Pancreas (tissue), 10 donors: ENCODE data around the gene NAV2. TPM values are rescaled to one million over a fixed set of nuclear protein-coding genes. Genes with fewer than 3 reads are reported as not detected.

Source experiments
- ATAC-seq, 4 donors: fragments of 200-7000 bp; cut with Tn5 transposase; one replicate each; pipeline versions ENCODE4 v1.8.0 to v1.9.1; 2020; ENCODE audit warnings: mild to moderate bottlenecking in 4 of 4, moderate library complexity in 4 of 4
- DNase-seq, 6 donors: peaks; one replicate each; pipeline ENCODE4 v3.0.0-alpha.2; 2020
- FAIRE-seq: peaks from 2 replicates; lab custom pipeline; 2012; peaks lifted over from hg19 to GRCh38; lab: Jason Lieb, UNC
- H3K27ac ChIP-seq, 4 donors: fragments of 200-600 bp; sonication (generic); 1 replicate in 3 of 4; 2 replicates in 1 of 4; pipeline versions ENCODE4 v1.5.0 to v1.8.0; 2020
- H3K27me3 ChIP-seq, 4 donors: fragments of 200-600 bp; one replicate each; pipeline ENCODE4 v1.8.0; 2021
- H3K36me3 ChIP-seq, 3 donors: fragments of 200-600 bp; sonication (generic) in 1 of 3; one replicate each; pipeline versions ENCODE4 v1.5.0 to v1.8.0; 2020 to 2021
- H3K4me1 ChIP-seq, 3 donors: fragments of 200-600 bp; one replicate each; pipeline ENCODE4 v1.8.0; 2021
- H3K4me3 ChIP-seq, 4 donors: fragments of 200-600 bp; sonication (generic) in 2 of 4; one replicate each; pipeline versions ENCODE4 v1.5.0 to v1.8.0; 2020 to 2021
- H3K9me3 ChIP-seq, 4 donors: fragments of 200-600 bp; one replicate each; pipeline ENCODE4 v1.8.0; 2021
- WGBS, 2 donors: extraction: QIAGEN DNeasy Blood & Tissue Kit; methylation state at CpG; one replicate each; pipeline ENCODE4 v1.1.7; 2013; 5-methylcytosine and 5-hydroxymethylcytosine counted together
- intact Hi-C, 3 donors: fragments of 100-400 bp; cut with DNase I; formaldehyde crosslinking; loops; one replicate each; pipeline versions ENCODE4 v1.11.1 to v1.14.2; 2022
- polyA plus RNA-seq, 2 donors: library from polyadenylated mRNA; stranded (reverse); fragments of 200-250 nt; gene quantifications; one replicate each; pipeline ENCODE4 v1.2.3, GENCODE V29; 2013
- total RNA-seq, 6 donors: library from RNA; stranded (reverse); fragmentation: NEBNext Ultra II Directional in 4 of 6; extraction: Animal tissue kit (Norgen Biotek cat#: 25700) in 4 of 6; gene quantifications; one replicate each; pipeline versions ENCODE4 v1.2.1 to v1.2.4, GENCODE V29; 2021 to 2023
- TF ChIP-seq, protein P1 (sequence below), 4 donors: fragments of 200-600 bp; sonication (generic) in 3 of 4; IDR thresholded peaks; one replicate each; pipeline versions ENCODE4 v1.5.0 to v1.8.0; 2021; ENCODE audit warnings: antibody characterized with exemption in 4 of 4
- donor health status: healthy with polysubstance abuse.
- donor health status: DM: no; HTN: no; CAD: no; lungs with moderate emphysema.
- donor health status: DM: no; HTN: no; CAD: no.
- donor health status: control.
- donor health status: control.
- donor health status: Bipolar disorder and iron deficiency.
- donor health status: DM: yes; HTN: yes; CAD: no.
- donor health status: DM: no; HTN: no; CAD: no.
- donor health status: DM: no; HTN: no; CAD: no.
- donor health status: DM: yes; HTN: yes; CAD: no.

Gene NAV2
- total and polyA plus RNA-seq, 8 donors: 5.8 to 26.9 (median 16.3) TPM

DNA sequence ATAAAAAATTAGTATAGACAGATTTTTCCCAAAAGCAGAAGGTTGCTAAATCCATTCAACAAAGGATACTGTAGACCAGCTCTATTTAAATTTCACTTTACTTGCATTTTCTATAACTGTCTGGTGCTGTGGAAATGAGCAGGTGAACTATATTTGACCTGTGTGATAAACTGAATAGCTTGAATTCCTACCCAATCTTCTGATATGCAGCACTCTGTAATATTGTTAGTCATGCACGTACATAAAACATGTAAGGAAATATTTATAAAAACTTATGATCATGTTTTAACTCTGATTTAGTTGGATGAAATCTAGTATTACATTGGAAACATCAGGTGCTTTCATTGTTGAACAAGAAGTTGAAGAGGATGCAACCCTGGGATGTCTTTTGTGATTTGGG, 234.0 kb downstream of the NAV2 start:
- H3K9me3 ChIP-seq: no peaks in the 10 kb centered on the region
- H3K4me1 ChIP-seq: peaks cover 0 to 1% (median 1%) of the 10 kb centered on the region in 3 donors
- 38 to 54% methylated on average over 1 of the region's 1 CpG for WGBS, 2 donors
- no peak overlapping the region for H3K4me3 ChIP-seq
- DNase-seq (no peak), FAIRE-seq (no peak), ATAC-seq (no peak)
- no peaks in the 10 kb centered on the region for H3K27me3 ChIP-seq
- intact Hi-C loops: loop anchor here in 1 of 3 donors (5.0 kb wide), 2 partner anchors 166 to 181 kb away; no protein-coding TSS in a partner anchor
- H3K27ac ChIP-seq: no peak overlapping the region
- TF ChIP-seq, protein P1, sequence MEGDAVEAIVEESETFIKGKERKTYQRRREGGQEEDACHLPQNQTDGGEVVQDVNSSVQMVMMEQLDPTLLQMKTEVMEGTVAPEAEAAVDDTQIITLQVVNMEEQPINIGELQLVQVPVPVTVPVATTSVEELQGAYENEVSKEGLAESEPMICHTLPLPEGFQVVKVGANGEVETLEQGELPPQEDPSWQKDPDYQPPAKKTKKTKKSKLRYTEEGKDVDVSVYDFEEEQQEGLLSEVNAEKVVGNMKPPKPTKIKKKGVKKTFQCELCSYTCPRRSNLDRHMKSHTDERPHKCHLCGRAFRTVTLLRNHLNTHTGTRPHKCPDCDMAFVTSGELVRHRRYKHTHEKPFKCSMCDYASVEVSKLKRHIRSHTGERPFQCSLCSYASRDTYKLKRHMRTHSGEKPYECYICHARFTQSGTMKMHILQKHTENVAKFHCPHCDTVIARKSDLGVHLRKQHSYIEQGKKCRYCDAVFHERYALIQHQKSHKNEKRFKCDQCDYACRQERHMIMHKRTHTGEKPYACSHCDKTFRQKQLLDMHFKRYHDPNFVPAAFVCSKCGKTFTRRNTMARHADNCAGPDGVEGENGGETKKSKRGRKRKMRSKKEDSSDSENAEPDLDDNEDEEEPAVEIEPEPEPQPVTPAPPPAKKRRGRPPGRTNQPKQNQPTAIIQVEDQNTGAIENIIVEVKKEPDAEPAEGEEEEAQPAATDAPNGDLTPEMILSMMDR (IDR thresholded peaks at IDR 0.05): no peak
- peaks cover 0 to 7% (median 0%) of the 10 kb centered on the region in 3 donors for H3K36me3 ChIP-seq

DNA sequence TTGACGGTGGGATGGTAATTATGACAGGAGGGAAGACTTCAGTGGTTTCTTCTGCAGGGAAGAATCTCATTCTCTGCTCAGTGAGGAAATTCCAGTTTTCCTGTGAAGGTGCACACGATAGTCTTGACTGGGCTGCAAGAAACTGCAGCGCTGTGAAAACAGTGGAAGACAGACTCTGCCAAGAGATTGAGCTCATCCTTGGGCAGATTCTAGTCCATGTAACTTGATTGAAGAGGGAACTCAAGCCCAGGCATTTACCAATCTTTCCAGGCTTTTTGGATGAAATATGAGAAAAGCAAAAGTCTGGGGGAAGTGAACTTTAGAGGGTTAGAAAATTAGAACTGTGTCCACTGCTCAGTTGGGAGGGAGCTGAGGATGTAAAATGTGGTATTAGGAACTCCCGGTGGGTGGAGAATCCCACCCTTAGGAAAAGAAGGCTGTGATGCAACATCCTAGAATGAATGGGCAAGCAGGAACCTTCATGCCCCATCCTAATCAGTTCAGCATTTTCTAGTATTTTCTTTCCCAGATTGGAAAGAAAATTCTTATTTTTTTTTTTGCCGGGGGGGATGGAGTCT, 235.0 kb downstream of the NAV2 start:
- WGBS, 2 donors: 72 to 73% methylated on average over 5 of the region's 5 CpGs
- DNase-seq (no peak), ATAC-seq (no peak), FAIRE-seq (no peak)
- H3K9me3 ChIP-seq: no peaks in the 10 kb centered on the region
- intact Hi-C loops: loop anchor here in 1 of 3 donors (5.0 kb wide), 2 partner anchors 165 to 180 kb away; no protein-coding TSS in a partner anchor
- peaks cover 0 to 11% (median 10%) of the 10 kb centered on the region in 3 donors for H3K4me1 ChIP-seq
- peaks cover 0 to 7% (median 0%) of the 10 kb centered on the region in 3 donors for H3K36me3 ChIP-seq
- TF ChIP-seq, protein P1 (IDR thresholded peaks at IDR 0.05): no peak
- no peak overlapping the region for H3K4me3 ChIP-seq
- no peak overlapping the region for H3K27ac ChIP-seq
- H3K27me3 ChIP-seq: no peaks in the 10 kb centered on the region

DNA sequence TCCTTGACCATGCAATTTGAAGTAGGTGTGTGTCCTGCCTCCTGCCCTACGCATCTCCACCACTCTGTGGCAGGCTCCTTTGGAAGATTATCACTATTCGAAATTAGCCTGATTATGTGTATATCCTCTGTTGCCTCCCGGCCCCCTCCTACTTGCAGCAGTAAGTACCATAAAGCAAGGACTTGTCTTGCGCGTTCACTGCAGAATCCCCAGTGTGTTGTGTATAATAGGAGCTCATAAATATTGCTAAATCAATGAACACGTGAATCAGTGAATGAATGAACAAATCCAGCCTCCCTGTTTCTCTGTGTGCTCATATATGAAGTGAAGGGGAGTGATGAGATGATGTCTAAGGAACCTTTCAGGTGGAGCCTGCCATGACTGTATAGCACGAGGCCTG, 237.0 kb downstream of the NAV2 start:
- no peak for DNase-seq
- Histone ChIP-seq H3K4me3 (no peak overlapping the region), H3K9me3 (no peaks in the 10 kb centered on the region), H3K36me3 (peaks cover 0 to 7% (median 0%) of the 10 kb centered on the region in 3 donors), H3K27ac (no peak overlapping the region), H3K4me1 (peaks cover 0 to 23% (median 18%) of the 10 kb centered on the region in 3 donors), H3K27me3 (no peaks in the 10 kb centered on the region)
- WGBS, 2 donors: 89 to 97% methylated on average over 7 of the region's 7 CpGs
- TF ChIP-seq, protein P1 (IDR thresholded peaks at IDR 0.05): no peak
- FAIRE-seq: no peak
- intact Hi-C loops: loop anchor here in 2 of 3 donors (5.0 to 10.0 kb wide), 3 partner anchors 155 to 178 kb away; no protein-coding TSS in a partner anchor
- ATAC-seq: no peak

DNA sequence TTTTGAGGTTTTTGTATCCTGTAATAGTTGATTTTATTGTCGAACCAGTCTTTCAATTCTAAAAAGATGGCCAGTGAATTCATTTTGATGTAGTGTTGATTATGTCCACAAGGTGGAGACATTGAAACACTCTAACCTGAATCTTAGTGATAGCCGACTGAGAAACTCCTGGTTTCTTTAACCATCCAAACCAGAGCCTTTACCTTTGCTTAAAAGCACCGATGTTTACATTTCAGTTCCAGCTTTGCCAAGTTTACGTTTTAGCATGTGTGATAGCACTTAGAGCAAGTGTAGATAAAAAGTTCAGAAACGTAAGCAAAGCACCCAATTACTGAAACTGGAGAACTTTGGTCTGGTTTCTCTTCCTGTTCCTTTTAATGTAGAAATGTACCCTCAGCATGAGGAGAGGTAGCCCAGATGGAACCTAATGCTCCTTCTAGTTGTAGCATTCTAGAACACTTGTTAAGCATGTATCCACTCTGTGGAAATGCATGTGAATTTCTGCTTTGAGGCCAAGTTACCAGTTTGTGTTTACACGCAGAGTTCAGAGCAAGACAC, 239.0 kb downstream of the NAV2 start:
- H3K4me3 ChIP-seq: no peak overlapping the region
- DNase-seq (no peak), ATAC-seq (peak; percentile 28 to 78 (median 68)), FAIRE-seq (peak; percentile 89)
- H3K4me1 ChIP-seq: peaks cover 8 to 35% (median 33%) of the 10 kb centered on the region in 3 donors
- H3K27me3 ChIP-seq: no peaks in the 10 kb centered on the region
- intact Hi-C loops: loop anchor here in 1 of 3 donors (10.0 kb wide), 1 partner anchor 153 kb away; no protein-coding TSS in a partner anchor
- peak overlapping the region in 2 of 4 donors; percentile 56 to 60 for H3K27ac ChIP-seq
- no peaks in the 10 kb centered on the region for H3K9me3 ChIP-seq
- WGBS, 2 donors: 19 to 20% methylated on average over 6 of the region's 6 CpGs
- H3K36me3 ChIP-seq: peaks cover 0 to 7% (median 0%) of the 10 kb centered on the region in 3 donors
- TF ChIP-seq, protein P1 (IDR thresholded peaks at IDR 0.05): peak; percentile 41 to 58 (median 47)
